ENCODE measurements around the gene OR2L8.

GRCh38 chr1:247962911-247963588 lies 14.4 kb downstream of the OR2L8 start:
- no peak for TF ChIP-seq CTCF (IDR thresholded peaks at IDR 0.05)
- TF ChIP-seq POLR2AphosphoS5 (IDR thresholded peaks at IDR 0.05; ENCODE audit: low read depth, low read length), result no peak
